GM21381 (cell line): Measurements from ENCODE around the gene APBB2.
"Not testable (repeated sequence)": the region's sequence is repeated elsewhere in the genome, so short reads cannot be mapped to it uniquely, and the experiment has no call there.

Source experiments
- ATAC-seq: cut with Tn5 transposase; IDR thresholded peaks from one replicate; pipeline ENCODE4 v1.9.1; 2021; ENCODE audit warnings: mild to moderate bottlenecking, moderate library complexity; ENCODE audit not compliant: unreplicated experiment

APBB2 gene

DNA sequence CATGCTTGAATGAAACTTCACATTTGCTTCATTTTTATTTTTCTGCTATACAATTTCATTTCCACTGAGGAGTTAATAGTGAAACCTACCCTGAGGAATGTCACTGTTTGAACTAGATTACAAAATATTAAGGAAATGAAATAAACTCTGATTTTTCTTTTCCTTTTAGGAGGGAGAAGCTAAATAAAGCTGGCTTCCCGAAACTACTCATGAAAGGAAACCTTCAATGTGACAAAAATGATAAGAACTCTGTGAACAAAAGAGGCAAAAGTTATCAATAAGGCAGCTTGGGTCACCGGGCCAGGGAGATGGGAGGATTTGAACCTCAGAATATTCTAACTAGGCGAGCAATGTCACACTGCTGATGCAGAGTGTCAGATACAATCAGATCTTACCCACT is 185.2 kb downstream of the APBB2 start:
- no peak for ATAC-seq

DNA sequence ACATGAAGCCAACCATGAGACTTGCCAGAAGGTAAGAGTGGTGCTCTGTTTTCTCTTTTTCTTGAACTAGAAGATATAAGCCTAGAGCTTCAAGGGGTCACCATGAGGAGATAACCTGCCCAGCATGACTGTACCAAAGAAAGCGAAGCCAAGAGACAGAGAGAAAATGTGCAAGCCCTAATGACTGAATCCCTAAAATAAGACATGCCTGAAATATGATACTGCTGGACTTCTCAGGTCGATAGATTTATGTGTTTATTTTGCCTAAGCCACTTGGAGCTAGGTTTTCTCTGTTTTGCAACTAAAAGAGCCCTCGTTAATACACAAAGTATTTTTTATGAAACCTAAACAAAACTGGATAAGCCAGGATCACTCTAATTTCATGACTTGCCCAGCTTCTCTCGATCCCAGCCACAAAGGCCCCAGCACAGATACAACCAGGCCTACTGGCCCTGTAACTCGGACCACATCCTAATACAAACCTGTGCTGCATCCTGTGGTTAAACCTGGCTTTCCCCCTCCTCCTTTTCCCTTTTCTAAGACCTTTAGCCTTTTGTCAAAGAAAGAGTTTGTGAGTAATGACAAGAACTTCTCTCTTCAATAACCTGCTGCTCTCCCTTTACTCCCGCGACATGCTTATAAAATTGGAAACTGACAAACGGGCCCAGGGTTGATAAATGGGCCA is 185.8 kb downstream of the APBB2 start:
- no peak for ATAC-seq

DNA sequence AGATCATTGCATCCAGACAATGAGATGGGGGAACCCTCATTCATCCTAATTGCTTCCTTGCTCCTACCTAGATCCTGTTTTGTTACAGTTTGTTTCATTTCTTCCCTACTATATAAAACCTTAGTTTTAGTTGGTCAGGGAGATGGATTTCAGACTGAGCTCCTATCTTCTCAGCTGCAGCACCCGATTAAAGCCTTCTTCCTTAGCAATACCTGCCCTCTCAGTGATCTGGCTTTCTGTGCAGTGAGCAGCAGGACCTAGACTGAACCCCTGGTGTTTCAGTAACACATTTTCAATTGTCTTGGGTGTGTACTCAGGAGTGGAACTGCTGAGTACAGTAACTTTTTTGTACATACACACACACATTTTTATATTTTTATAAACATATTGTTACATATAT is 187.4 kb downstream of the APBB2 start:
- ATAC-seq: no peak

DNA sequence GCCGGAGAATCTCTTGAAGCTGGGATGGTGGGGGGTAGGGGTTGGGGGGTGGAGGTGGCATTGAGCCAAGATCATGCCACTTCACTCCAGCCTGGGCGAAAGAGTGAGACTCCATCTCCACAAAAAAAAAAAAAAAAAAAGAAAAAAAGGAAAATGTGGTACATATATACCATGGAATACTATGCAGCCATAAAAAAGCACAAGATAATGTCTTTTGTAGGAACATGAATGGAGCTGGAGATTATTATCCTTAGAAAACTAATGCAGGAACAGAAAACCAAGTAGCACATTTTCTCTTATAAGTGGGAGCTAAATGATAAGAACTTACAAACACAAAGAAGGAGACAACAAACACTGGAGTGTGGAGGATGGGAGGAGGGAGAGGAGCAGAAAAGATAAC is 188.5 kb downstream of the APBB2 start:
- ATAC-seq: no peak

DNA sequence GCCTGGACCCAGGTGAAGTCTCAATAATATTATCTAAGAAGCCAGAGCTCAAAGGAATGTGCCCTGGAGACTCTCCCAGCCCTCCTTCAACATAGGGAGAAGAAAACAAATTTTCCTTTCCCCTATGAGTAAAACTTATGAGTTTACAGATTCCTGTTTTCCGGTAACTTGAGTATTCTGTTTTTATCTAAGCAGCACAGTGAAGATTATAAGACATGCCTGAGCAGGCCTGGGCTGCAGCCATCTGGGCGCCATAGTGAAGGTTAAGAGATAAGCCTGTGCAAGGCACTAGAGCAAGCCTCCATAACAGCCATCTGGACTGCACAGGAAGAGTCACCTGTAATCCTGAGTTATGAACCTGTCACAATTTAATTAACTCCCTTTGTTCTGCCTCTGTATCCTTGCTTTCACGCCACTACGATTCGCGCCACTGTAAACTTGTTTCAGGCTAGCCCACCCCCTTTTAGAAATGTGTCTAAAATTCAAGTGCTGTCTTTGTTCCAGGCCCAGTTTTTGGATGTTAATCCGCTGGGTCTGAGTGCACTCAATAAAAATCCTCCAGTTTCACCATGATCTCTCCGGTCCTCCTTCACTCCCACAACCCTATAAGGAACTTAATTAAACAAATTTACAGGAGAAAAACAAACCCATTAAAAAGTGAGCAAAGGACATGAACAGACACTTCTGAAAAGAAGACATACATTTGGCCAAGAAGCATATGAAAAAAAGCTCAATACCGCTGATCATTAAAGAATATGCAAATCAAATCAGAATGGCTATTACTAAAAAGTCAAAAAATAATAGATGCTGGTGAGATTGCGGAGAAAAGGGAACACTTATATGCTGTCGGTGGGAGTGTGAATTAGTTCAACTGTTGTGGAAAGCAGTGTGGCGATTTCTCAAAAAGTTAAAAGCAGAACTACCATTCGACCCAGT is 189.5 kb downstream of the APBB2 start:
- no peak for ATAC-seq

DNA sequence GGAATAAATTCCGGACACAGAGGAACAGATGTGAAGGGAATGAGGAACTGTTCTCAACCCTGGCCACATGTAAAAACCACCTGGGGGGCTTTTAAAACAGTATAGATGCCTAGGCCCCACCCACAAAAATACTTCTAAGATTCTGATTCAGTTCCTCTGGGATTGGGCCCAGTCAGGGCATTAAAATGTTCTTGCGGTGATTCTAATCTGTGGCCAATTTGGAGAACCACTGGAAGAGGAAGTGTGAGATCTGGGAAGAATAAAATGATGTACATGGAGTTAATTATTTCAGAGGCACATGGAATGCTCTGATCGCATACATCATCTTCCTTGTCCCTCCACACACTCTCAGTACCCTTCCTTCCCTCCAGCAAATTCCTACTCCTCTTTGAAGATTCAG is 192.2 kb downstream of the APBB2 start:
- ATAC-seq: no peak

DNA sequence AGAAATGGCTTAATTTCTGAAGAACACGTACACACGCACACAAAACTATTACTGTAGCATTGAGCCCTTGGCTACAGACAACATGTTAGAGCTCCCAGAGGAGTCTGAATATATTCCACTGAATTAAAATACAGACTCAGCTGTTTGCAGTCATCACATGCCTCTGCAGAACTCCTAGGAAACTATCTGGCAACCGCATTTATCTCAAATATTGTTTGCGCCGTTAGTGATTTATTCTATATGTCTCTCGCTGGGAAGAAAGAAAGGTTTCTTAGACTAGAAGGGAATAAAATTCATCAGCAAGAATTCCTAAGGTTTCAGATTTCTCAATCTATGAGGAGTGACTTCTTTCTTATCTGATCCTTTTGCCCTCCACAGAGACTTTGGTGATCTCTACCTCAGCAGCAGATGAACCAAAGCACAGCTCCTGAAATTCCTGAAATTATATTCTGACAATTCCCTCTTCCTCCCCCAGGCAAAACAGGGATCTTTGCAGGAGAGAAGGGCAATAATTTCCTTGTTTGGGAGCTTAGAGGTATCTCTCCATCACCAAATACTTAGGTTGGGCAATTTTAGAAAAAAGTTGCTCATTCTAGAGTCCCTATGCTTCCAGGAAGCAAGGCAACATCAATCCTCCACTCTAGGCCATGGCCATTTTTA is 199.2 kb downstream of the APBB2 start:
- ATAC-seq: no peak

DNA sequence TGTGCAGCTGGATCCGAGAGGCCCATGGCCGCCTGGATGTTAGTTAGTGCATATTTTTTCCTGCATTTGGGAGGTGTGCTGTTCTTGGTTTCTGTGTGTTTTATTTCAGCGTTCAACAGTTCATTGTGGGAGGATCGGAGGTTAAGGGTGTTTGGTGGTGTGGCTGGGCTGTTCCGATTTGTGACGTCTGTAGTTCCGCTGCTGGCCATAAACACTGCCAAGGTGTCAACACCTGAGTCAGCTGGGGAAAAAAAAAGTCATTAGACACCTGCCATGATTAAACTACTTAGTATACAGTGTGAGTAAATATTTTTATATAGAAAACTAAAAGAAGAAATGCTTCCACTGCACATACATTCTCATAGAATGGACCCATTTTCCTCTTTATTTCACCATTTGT is 200.2 kb downstream of the APBB2 start:
- ATAC-seq: no peak

DNA sequence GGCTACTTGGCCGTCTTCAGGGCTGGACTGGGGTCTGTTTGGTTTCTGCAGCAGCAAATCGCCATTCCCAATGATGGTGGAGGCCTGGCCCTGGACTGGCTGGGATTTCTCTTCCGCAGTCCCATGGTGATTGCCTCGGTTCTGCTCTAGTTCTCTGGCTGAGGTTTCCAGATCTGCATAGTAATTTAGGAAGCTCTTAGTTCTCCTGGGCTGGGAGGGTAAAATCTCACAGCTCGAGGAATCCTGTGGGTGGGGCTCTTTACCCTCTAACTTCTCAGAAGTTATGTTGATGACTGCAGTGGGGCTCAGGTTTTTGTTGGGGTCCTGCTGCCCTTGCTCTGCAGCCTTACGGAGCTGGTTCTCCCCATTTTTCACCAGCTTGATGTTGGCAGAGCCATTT is 200.6 kb downstream of the APBB2 start:
- no peak for ATAC-seq

DNA sequence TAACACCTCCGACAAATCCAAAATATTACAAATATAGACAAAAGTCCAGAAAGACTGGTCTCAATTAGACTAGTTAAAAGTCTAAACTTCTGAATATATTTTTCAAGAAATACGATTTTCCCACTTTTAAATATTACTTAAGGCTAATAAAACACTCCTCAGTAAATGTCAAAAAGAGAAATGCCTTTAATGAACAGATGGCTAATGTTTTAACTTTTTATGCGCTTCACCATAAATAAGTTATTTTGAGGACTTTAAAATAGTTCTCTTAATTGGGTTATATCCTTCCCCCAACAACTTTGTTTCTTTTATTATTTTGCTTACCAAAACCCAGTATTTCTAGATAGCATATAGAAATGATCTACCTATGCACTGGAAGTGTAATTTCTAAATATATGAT is 201.4 kb downstream of the APBB2 start:
- no peak for ATAC-seq

DNA sequence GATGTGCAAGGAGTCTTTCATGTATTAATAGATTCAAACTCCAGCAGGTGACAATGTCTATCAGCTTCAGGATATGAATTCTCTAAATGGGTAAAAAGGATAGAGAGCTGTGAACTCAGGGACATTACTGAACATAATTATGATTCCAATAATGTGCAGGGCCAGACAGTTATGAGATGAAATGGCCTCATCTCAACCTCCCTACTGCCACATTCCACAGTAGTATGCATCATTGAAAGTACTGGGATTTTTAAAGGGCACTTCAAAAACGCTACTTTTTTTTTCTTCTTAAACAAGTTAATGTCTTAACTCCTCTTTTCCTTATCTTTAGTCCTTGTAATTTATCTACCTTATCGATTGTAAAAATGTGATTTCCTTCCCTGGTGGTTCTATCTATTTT is 202.0 kb downstream of the APBB2 start:
- ATAC-seq: no peak

DNA sequence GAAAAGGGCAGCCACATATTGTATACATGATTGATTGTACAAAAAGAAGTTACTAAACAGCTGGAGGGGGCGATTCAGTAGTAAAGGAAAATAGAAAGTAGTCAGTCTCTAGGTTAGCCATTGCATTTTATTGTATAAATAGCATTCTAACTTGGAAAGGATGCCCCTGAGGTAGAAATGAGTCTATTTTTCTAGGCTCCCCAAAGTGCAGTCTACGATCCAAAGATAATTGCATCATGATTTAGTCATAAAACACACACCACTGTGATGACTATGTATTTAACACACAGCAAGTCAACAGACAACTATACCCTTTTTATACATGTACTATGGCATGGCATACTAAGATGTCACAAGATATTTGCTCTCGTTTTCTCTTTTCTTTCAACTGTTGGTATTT is 204.9 kb downstream of the APBB2 start:
- ATAC-seq: no peak

DNA sequence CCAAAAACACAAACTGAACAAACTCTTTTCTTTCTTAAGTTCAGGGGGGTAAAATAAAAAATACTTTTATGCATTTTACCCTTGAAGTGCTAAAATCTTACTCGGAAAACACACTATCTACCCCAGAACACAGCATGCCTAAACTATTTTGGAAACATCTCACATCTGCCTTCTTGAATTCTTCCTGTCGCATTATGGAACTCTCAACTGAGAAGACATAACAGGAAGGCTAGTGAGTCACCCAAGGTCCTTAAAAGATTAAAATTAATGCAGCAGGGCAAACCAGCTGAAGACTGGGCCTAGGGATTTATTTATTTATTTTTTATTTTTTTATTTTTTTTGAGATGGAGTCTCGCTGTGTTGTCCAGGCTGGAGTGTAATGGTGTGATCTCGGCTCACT is 208.2 kb downstream of the APBB2 start:
- no peak for ATAC-seq

DNA sequence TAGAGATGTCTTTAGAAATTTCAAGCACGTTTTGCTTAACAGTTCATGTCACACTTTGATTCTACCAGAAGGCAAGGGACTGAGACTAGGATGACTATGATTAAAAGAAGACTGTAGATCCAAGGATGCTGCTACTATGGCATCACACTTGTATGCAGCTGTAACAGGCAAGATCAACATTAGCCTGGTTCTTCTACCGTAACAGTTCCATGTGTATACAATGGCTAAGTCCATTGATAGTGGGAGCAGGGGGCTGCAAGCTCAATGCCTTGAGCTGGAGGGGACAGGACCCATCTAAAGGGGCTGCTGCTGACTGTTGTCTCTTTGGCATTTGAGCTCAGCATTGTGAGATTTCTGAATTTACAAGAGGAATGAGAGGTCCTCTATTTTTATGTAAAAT is 212.0 kb downstream of the APBB2 start:
- ATAC-seq: no peak

DNA sequence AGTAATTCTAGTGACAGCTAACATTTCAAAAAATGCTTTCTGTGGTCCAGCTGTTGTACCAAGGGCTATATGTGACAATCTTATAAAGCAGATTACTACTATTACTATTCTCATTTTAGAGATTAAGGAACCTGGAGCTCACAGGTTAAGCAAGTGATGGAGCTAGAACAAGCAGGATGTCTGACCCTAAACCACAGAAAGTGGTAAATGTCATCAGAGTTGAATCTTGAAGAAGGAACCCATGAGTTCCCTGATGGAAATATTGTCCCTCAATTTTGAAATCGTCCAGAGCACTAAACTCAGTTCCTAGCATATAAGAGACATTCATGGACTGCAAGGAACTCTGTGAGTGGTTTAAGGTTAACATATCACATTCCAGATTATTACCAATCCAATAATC is 214.0 kb downstream of the APBB2 start:
- no peak for ATAC-seq

DNA sequence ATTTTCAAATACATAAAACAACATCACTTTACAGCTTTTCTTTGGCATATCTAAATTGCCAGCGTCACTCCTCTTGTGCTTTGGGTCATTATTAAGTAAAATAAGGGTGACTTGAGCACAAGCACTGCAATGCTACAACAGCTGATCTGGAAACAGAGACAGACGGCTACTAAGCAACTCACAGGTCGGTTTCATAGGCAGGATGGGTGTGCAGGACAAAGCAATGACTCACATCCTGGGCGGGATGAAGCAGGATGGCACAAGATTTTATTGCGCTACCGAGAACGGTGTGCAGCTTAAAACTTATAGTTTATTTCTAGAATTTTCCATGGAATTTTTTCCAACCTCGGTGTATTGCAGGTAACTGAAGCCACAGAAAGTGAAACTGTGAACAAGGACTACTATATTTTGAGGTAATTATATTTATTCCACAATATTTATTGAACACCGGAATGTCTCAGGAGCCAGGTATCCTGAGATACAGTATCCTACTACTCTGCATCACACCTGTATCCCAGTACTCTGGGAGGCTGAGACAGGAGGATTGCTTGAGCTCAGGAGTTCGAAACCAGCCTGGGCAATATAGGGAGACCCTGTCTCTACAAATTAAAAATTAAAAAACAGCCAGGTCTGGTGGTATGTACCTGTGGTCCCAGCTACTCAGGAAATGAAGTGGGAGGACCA is 215.5 kb downstream of the APBB2 start:
- ATAC-seq: no peak

DNA sequence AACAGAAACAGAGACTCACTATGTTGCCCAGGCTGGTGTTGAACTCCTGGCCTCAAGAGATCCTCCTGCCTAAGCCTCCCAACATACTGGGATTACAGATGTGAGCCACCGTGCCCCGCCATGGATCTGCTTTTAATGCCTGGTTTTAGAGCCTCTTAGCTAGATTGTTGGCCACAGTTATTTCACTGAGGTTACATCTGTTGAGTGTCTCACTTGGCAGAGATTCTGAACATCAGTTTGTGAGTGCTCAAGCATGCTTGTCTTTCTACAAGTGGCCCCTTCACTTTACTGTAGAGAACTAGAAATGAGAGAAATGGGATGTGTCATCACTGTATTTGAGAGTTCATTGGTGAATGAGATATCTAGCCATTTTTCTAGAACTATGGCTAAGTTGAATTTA is 218.5 kb downstream of the APBB2 start:
- no peak for ATAC-seq

DNA sequence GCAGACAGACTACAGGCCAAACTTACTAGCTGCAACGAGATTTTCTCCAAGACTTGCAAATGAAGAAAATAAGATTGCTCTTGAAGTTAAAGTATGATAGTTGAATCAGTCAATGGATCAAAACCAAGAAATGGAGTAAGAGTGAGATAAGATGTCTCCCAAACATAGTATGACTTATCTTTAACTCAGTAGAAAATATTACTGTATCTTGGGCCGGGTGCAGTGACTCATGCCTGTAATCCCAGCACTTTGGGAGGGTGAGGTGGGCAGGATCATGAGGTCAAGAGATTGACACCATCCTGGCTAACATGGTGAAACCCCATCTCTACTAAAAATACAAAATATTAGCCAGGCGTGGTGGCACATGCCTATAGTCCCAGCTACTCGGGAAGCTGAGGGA is 220.0 kb downstream of the APBB2 start:
- ATAC-seq: not testable (repeated sequence)

DNA sequence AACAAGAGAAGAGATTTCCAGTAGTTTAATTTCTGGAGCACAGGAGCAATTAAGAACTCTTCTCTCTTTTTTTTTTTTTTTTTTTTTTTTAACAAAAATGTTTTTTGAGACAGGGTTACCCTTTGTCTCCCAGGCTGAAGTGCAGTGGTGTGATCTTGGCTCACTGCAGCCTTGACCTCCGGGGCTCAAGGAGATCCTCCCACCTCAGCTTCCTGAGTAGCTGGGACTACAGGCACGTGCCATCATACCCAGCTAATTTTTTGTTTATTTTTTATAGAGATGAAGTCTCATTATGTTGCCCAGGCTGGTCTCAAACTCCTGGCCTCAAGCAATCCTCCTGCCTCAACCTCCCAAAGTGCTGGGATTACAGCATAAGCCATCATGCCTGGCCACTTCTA is 221.0 kb downstream of the APBB2 start:
- not testable (repeated sequence) for ATAC-seq

DNA sequence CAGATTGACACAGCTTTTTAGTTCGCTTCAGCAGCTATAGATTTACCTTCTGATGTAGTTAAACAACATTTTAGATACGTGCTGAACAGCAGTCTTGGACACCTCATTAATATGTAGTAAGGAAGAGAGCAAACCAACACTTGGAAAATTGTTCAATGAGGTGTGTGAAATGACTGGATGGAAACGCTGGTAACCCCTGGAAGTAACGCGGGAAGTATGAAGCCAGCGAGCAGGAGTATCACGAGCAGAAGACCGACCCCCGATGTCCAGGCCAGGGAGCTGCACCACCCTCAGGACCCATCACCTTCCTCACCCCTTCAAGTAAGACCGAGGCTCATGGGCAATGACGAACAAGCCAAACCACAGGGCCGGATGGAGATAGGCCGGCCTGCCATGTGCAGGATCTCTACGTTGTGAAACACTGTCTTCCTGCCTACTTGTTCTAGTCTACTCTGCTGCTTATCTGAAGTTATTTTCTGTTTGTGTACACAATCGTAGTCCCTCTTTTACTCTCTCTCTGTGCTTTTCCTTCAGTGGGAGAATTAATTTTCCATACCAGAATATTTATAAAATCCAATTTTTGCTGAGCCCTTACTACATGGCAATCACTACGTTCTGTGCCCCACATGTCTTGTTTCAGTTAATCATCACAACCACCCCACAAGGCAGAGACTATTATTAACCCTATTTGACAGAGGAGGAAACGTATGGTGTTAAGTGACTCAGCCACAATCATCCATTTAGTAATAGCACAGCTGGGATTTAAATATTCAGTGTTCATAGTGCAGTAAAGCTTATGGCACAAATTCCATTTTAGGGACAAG is 221.7 kb downstream of the APBB2 start:
- ATAC-seq: peak; percentile 57
